GM21381 (cell line): ENCODE data around the gene RPL12.
A peak's percentile ranks its signal among the peaks of the same experiment; 100 is the strongest.
"Not testable (repeated sequence)": the region's sequence is repeated elsewhere in the genome, so short reads cannot be mapped to it uniquely, and the experiment has no call there.

ENCODE experiments used
- ATAC-seq: cut with Tn5 transposase; IDR thresholded peaks from one replicate; pipeline ENCODE4 v1.9.1; 2021; ENCODE audit warnings: mild to moderate bottlenecking, moderate library complexity; ENCODE audit not compliant: unreplicated experiment

The RPL12 gene

DNA sequence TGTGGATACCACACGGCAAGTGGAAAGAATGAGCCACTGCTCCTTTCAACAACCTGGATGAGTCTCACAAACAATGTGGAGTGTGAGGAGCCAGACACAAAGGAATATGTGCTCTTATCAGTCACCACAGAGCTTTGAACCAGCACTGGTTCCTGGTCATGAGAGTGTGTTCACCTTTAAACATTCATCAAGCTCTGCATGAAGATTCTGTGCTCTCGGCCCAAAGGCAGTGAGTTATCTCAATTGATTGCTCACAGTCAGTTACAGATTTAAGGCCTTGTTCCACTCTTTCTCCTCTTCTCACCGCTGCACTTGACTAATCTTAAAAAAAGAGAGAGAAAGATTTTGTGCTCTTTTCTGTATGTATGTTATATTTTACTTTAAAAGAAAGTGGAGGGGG, 19.5 kb upstream of the RPL12 start:
- no peak for ATAC-seq

DNA sequence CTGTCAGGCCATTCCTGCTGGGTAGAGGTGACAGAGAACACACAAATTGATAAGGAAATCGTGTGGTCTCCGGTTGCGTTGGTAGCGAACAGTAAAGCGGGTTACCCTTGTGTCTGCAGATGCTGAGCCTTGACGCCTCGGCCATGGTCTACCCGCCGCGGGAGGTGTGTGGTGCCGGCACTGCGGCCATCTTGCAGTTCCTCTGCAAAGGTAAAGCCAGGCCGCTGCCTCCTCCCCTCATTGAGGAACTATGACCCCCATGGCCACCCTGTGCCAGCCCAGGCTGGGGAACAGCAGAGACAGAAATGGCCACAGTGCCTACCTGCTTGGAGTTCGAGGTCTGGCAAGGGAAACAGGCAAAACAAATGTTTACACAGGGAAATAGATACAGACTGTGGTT, 16.4 kb upstream of the RPL12 start:
- ATAC-seq = no peak

DNA sequence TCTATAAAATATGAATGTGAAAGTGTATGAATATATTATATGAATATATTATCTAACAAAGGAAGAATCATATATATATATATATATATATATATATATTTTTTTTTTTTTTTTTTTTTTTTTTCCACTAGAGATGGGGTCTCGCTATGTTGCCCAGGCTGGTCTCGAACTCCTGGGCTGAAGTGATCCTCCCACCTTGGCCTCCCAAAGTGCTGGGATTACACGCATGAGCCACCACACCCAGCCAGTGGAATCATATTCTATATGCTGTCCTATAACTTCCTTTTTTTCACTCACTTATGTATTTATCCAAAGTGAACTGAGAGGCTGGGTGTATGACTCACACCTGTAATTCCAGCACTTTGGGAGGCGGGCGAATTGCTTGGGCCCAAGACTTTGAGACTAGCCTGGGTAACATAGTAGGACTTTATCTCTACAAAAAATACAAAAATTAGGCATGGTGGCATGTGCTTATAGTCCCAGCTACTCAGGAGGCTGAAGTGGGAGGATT, 15.3 kb upstream of the RPL12 start:
- ATAC-seq = not testable (repeated sequence)

DNA sequence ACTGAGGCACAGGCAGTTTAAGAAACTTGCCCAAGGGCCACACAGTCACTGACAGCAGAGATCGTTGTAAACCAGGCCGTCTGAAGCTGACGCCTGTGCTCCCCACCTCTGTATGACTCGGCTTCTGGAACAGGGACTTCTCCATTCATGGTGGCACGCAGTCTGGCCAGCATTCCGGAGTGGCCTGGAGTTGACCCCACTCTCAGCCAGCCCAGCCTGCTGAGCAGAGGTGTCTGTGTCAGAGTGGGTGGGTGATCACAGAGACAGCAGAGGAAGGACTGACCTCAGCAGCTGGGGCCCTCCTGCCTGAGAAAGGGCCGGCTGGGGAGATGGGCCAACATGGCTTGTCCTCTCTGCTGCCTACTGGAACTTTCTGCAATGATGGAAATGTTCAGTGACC, 12.7 kb upstream of the RPL12 start:
- ATAC-seq = no peak

DNA sequence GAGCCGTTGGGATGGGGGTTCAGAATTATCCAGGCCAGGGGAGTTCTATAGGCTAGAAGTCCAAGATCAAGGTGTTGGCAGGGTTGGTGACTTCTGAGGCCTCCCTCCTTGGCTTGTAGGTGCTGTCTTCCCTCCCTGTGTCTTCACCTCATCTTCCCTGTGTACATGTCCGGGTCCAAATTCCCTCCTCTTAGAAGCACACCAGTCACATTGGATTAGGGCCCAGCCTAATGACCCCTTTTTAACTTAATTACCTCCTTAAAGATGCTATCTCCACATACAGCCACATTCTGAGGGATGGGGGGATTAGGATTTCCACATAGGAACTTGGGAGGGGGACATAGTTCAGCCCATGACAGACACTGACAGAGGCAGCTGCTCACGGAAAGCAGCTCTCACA, 12.2 kb upstream of the RPL12 start:
- no peak for ATAC-seq

DNA sequence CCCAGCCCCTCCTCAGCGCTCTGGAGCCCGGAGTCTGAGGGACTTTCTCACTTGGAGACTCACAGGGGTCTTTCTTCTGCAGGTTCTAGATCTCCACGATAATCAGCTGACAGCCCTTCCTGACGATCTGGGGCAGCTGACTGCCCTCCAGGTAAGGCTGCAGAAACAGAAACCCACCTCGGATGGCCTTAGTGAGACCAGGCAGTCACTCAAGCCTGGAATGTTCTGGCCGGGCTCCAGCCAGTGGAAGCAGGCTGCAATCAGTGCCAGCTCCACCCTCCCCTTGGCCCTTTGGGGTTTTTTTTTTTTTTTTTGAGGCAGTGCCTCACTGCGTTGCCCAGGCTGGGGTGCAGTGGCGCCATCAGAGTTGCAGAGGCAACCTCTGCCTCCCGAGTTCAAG, 7.7 kb upstream of the RPL12 start:
- ATAC-seq = no peak

DNA sequence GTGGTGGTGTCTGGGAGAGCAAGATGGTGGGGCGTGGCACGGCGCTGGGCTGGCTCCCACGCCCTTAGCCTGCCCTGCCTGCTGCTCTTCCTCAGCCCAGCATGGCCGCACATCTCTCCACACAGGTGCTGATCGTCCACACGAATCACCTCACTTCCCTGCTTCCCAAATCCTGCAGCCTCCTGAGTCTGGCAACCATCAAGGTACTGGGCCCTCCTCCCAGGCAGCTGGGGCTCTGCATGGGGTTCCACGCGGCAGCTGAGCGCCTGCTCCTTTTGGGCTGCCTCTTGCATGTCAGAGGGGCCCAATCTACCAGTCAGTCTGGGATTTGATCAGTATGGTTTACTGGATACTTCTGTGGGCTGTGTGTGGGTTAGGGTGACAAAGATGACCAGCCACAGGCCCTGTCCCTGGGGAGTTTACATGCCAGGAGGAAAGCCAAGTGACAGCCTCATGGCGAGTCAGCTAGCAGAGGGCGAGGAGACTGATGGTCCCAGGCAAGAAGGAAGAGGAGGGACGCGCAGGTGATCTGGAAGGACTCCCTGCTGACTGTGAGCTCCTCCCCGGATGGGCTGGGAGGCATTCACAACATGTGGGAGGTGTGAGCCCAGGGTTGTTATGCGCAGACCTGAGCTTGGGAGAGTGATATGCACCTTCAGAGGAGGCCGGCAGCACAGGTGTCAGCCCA, 6.1 kb upstream of the RPL12 start:
- ATAC-seq = no peak

DNA sequence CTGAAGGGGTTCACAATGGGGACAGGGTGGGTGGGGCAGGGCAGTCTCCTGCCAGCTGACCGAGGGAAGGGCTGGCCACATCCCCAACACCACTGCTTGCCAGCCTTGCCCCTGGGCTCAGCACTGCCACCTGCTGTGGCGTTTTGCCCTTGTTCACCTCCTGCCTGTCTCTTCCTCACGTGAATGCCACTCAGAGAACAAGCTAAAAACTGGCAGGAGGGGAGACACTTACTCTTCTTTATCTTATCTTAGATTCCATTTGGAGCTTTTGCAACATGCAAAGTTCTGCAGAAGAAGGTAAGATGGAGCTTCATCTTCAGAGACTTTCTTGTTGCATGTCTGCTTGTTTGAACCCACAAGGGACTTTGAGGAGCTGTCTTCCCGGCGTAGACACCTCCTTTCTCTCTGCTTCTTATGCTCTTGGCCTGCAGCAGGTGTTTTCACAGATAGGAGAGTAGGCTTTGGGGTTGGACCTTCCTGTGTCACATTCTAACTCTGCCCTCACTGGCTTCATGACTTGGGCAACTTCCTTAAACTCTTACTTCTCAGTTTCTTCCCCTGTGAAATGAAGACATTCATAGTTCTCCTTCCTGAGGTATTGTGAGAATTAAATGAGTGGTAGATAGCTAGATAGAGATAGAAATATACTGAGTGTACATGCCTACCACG, 4.3 kb upstream of the RPL12 start:
- no peak for ATAC-seq

DNA sequence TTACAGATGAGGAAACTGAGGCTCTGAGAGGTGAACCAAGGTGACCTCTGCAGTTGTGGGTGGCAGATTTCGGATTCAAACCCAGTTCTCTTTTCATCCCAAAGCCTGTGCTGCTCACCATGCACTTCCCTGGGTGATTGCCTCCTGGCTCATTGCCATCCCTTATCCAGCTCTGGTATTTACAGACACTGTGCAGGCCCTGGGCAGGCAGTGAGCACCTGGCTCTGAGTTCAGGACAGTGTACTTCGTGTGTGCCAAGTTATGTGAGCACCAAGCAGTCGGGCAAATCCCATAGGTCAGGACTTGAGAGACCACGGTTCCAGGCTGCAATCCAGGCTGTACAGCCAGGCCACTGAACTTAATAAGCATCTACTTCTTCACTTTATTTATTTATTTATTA, 1.5 kb upstream of the RPL12 start:
- ATAC-seq = no peak

DNA sequence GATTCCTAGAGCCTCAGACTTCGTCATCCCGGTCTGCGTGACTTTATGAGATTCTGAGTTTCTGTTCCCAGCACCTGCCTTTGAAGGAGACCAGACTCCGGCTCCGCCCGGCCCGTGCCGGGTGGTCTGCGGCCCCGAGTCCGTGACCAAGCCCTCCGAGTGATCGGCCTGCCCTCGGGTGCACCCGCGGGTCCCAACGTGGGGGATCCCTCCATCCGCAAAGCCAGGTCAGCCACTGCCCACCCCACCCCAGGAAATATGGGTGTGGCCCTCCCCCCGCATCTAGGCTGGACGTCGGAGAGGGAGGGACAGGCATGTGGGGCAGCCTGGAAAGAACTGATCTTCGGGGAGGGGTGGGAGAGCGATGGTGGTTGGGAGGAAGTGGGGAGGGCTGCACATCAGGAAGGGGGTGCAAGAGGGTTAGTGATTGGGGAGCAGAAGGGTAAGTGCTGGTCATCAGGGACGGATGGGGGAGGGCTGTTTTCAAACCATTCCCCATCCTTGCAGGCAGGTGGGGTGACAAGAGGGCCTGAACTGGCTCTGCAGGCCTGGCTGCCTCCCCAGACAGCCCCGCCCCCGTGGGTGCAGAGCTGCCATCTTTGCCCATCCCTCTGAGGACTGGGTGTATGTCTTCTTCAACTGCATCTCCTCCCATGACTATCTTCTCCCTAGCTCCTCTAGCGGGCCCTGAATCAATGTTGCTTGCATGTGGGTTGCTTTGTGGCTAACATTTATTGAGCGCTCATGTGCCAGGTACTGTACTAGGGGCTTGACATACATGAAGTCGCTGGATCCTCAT, 851 bp upstream of the RPL12 start:
- peak; percentile 8 for ATAC-seq

DNA sequence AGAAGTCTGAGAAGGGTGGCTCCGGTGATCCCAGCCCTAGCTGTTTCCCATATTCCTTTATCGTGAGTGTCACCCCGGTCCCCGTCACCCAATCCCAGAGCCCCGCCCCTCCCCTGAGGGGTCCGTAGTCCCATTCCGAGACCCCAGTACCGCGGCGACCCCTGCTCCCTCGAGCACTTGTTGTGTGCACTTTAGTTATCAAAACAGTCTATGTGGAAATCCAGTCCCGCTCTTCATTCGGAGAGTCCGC, 327 bp upstream of the RPL12 start:
- peak; percentile 15 for ATAC-seq

DNA sequence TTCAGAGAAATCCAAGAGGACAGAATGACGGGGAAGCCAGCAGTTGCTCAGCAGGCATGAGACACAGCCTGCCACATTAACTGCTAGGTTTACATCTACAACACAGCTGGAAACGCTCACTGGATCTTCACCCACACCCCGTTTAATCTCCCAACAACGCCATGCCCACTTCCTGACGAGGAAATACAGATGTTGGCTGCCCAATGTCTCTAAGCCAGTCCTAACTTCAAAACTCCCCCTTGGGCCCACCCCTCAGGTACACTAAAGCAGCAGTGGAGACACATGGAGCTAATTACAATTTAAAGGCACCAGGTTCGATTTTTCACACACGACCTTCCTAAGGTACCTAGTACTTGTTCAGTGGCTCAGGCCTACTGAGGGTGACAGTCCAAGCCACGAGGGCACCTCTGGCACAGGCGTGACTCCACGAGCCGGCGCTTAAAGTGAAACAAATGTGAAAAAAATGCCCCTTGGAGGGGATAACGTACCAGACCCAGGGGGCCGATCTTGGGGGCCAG, 904 bp downstream of the RPL12 start:
- ATAC-seq = peak; percentile 2

DNA sequence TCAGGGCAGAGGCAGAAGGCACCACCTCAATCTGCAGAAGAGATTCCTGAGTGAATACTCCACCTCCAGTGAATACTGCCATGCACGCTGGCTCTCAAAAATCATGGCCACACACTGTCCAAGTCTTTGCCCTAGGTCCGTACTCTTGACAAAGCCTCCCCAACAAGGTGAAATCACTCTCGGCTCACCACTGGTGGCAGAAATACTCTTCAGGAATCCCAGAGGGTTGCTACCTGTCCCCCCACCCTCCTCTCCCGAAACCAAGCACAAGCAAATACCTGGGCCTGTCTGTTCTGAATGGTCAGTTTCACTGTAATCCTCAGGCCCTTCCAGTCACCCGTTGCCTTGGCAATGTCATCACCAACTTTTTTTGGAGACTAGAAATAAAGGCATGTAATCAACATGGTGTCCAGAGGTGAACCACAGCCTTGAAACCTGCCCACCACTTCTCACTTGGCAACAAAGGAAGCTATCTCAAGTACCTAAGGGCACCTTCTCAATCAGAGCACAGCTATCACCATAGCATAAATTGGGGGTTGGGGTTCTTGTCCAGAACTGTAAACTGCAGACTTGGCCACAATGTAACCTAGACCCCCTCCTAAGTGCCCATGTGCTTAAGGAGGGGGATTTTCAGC, 1.8 kb downstream of the RPL12 start:
- no peak for ATAC-seq

DNA sequence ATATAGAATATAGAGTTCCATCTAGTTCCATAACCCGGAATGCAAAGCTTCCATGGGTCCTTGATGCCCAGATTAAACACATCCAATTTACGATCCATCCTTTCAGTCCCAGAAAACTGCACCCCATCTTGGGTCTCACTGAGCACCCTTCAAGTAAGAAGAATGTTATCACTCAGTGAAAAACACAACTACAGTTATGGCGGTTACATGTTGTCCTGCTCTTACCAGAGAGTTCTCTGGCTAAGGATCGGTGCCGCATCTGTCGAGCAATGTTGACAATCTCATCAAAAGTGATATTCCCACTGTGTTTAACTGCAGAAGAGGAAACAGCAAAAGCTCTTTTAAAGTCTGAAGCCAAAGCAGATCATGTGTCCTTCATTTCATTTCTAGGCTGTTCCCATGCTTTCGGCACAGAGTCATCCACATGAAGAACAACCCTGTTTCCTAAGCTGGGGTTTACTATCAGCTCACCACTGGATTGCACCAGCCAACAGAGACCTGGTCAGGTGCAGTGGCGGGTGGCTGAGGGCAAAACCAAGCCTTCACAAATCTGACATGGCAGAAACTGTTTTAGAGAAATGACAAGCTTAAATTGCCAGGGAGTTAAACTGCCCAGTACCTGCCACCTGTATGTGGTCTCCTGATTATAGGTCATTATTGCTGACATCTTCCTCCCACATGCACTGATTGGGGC, 2.9 kb downstream of the RPL12 start:
- no peak for ATAC-seq

DNA sequence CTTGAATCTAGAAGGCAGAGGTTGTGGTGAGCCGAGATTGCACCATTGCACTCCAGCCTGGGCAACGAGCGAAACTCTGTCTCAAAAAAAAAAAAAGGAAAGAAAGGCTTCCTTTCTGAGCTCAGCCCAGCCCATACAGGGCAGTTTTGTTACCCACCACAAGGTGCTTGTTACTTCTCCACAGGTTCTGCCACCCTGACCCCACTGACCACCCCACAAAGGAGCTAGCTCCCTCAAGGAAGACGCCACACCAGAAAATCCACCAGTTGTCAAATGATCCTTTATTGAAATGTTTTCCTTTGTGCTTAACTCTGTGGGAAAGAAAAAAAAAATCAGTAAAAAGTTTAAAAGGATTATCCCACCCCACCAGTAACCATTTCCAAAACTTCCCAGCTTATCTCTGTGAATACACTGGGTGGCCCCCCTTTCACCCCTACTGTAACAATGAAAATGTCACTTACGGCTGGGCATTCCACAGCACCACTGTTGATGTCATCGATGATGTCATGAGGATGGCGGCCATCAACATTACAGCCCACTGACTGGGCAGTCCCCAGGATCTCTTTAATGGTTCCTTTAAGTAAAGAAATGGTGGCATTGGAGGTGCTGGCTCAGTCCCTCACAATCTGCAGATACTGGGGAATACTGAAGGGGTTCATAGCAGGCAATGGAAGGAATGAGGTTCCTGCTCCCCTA, 3.6 kb downstream of the RPL12 start:
- ATAC-seq = no peak

DNA sequence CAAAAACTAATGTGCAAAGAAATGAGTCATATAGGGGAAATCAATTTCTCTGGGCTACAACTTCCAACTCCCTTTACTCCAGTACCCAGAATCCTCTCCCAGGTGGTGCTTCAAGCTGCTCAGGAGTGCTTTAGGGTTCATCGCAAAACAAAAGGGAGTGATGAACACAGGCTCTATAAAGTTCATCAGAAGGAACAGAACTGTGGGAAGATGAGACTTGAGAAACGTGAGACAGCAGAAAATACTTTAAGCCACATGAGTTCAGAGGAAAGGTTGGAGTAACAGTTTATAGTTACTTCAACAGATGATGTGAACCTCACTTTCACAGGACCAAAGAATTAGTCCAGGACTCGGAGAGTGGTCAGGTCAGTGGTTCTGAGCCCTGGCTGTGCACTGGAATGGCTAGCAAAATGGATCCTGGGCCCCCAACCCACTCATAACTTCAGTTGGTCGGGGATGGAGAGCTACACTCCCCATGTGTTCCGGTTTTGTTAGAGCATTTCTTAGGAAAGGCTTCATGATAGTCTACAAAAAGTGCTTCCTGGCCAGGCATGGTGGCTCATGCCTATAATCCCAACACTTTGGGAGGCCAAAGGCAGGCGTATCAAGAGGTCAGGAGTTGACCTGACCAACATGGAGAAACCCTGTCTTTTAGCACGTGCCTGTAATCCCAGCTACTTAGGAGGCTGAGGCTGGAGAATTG, 4.3 kb downstream of the RPL12 start:
- no peak for ATAC-seq

DNA sequence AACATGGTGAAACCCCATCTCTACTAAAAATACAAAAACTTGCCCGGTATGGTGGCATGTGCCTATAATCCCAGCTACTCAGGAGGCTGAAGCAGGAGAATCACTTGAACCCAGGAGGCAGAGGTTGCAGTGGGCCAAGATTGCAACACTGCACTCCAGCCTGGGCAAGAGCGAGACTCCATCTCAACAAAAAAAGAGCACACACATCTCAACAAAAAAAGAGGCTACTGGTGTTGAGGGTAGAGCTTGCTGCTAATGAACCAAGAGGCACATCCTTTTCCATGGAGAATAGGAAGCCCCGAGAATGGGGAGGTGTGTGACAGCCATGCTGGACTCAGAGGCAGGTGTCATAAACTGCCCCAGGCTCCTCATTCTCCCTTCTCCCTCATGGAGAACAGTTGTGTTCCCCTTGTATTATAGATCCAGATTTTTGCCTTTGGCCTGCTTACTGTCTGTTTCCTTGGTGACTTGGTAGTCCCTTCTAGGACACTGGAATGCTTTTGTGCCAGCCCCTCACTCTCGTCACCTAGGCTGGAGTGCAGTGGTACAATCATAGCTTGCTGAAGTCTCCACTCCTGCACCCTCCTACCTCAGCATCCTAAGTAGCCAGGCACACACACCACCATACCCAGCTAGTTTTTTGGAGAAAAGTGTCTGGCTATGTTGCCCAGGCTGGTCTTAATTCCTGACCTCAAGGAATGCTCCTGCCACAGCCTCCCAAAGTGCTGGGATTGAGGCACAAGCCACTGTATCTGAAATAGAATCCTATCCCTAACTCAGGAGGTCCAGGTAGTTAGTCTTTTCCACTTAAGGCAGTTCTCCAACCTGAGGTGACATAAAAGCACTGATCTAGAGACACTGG, 5.1 kb downstream of the RPL12 start:
- ATAC-seq = no peak

DNA sequence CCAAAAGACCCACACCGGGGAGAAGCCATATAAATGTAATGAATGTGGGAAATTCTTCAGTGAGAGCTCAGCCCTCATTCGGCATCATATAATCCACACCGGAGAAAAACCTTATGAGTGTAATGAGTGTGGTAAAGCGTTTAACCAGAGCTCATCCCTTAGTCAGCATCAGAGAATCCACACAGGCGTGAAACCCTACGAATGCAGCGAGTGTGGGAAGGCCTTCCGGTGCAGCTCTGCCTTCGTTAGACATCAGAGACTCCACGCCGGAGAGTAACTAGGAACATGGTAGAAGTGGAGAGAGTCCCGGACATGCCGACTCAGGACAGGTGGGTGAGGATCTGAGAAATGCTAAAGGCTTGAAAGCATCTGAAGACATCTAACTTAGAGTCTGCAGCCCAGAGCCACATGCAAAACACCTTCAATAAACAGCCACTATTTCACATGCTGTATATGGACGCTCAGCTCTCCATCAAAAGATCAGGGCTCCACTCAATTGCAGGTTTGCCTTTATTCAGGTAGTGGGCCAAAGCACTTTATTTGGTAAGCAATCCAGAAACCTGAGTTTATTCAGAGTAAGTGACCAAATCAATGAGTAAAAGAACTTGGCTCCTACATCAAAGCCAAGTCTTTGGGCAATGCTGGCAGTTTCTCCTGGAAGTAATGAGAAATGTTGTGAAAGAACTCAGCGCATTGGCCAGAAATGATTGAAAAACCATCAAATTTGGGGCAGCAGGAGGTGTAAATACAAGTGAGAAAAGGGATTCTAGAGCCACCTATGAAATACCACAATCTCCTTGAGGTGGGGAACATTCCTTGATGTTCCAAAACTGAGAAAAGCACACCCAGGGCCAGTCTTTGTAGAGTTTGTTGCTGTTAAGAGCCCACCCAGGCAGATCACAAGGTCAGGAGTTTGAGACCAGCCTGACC, 6.0 kb downstream of the RPL12 start:
- no peak for ATAC-seq
